UCSD-AML1 (cell line): Measurements from ENCODE around the gene TNRC18.
"Not testable (repeated sequence)": the region's sequence is repeated elsewhere in the genome, so short reads cannot be mapped to it uniquely, and the experiment has no call there.

ENCODE experiments used
- DNase-seq: peaks from one replicate; lab custom pipeline; 2025; ENCODE audit not compliant: unreplicated experiment; lab: John Stamatoyannopoulos, UW

Gene TNRC18

GRCh38 chr7:5296611-5297226, 126.9 kb downstream of the TNRC18 start:
- no peak for DNase-seq

- DNase-seq = no peak
Measured at GRCh38 chr7:5296015-5296610, 127.5 kb downstream of the TNRC18 start.

- no peak for DNase-seq
Measured at GRCh38 chr7:5295039-5296014, 128.3 kb downstream of the TNRC18 start.

GRCh38 chr7:5294169-5294987, 129.3 kb downstream of the TNRC18 start:
- no peak for DNase-seq

GRCh38 chr7:5291711-5292335, 131.8 kb downstream of the TNRC18 start:
- not testable (repeated sequence) for DNase-seq

- no peak for DNase-seq
Measured at GRCh38 chr7:5291301-5291700, 132.3 kb downstream of the TNRC18 start.

GRCh38 chr7:5289355-5289754, 134.3 kb downstream of the TNRC18 start:
- DNase-seq = no peak

DNA sequence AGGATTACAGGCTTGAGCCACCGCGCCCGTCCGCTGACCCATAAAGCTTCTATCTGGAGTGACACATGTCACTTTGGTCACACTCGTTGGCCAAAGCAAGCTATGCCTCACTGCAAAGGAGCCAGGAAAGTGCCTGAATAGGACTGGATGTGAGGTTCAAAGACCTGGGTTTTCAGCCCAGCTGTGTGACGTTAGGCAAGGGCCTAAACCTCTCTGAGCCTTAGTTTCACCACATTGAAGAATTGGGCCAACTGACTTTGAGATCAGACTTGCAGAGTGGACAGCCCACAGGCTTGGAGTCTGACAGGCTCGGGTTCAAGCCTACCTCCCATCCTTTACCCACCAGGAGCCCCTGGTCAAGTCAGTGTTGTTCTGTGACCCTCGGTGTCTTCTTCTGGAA, 135.1 kb downstream of the TNRC18 start:
- not testable (repeated sequence) for DNase-seq

GRCh38 chr7:5287802-5288201, 135.8 kb downstream of the TNRC18 start:
- DNase-seq = no peak

DNA sequence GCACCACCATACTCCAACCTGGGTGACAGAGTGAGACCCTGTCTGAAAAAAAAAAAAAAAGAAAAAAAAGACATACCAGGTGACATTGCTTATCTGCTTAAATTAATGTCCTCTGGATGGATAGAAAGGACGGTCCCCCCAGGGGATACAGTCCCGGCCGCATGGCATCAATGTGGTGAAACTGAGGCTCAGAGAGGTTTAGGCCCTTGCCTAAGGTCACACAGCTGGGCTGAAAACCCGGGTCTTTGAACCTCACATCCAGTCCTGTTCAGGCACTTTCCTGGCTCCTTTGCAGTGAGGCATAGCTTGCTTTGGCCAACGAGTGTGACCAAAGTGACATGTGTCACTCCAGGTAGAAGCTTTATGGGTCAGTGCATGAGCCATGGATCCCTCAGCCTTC, 136.3 kb downstream of the TNRC18 start:
- DNase-seq = not testable (repeated sequence)

- no peak for DNase-seq
Measured at GRCh38 chr7:5286933-5287332, 136.7 kb downstream of the TNRC18 start.

GRCh38 chr7:5284304-5285281, 139.0 kb downstream of the TNRC18 start:
- no peak for DNase-seq

GRCh38 chr7:5283421-5284303, 140.0 kb downstream of the TNRC18 start:
- DNase-seq = no peak

- peak; percentile 10 for DNase-seq
Measured at GRCh38 chr7:5282543-5283316, 140.9 kb downstream of the TNRC18 start, which contains the start of gene SLC29A4. Gene SLC29A4, plus strand, starts transcription at chr7:5282943. Its CDS starts 4,874 bp downstream, at chr7:5287817.

DNA sequence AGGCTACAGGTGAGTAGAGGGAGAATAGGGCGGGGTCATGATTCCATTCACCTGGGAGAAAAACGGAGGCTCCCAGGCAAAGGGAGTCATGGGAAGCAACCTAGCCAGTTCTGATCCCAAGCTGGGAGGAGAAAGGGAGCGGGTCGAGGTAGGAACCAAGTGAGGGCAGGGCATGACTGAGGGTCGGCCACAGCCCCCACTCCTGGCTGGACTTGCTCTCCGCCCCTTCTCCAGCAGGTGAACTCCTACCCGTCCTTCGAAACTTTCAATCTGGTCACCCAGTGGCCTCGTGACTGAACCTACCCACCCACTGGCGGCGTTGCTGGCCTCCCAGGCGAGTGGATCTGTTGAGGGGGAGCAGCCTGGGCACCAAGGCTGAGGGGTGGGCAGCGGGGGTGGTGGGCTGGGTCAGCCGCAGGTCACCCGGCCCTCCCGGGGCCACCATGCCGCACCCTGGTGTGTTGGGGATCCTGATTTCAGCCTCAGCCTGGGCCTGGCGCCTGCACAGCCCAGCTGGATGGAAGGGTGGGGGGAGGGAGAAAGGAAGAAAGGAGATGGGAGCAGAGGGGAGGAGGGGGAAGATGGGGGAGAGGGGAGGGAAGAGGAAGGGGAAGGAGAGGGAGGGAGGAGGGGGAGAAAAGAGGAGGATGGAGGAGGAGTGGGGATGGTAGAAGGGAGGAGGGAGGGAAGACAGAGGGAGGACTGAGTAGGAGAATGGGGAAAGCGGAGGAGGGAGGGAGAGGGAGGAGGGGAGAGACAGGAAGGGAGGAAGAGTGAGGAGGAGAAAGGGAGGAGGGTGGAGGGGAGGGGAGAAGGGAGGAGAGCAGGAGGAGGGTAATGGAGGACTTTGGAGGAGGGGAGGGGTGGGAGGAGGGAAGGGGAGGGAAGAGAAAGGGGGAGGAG, 141.8 kb downstream of the TNRC18 start:
- not testable (repeated sequence) for DNase-seq

DNA sequence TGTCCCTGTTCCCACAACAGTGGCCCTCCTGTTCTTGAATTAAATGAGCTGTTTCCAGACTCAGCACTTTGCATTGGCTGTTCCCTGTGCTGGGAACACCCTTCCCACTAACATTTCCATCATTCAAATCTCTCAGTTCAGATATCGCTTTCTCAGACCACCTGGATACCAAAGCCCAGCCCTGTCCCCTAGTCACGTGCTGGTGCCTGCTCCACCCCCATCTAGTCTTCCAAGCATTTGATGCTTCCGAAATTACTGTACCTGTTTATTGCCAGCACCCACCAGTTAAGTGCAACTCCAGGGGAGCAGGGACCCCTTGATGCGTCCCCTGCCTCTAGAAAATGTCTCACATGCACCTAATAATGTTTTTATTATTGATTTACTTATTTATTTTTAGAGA, 143.9 kb downstream of the TNRC18 start:
- no peak for DNase-seq
